HUES64 (cell line): ENCODE results near the gene PPP1R9B.

Experiments used
- H3K27ac ChIP-seq: 2 replicates; pipeline ENCODE4 v1.7.0; 2013; ENCODE audit warnings: low read depth, low read length, inconsistent platforms
- H3K27me3 ChIP-seq: 2 replicates; pipeline ENCODE4 v1.6.1; 2013; ENCODE audit warnings: mild to moderate bottlenecking, low read length; ENCODE audit not compliant: insufficient read depth
- H3K36me3 ChIP-seq: 2 replicates; pipeline ENCODE4 v1.6.1; 2013; ENCODE audit warnings: mild to moderate bottlenecking, low read length; ENCODE audit not compliant: insufficient read depth
- H3K4me1 ChIP-seq: 2 replicates; pipeline ENCODE4 v1.6.1; 2013; ENCODE audit warnings: mild to moderate bottlenecking, low read length, moderate library complexity; ENCODE audit not compliant: insufficient read depth
- H3K4me3 ChIP-seq: 2 replicates; pipeline ENCODE4 v1.5.1; 2013; ENCODE audit warnings: mild to moderate bottlenecking, low read length, moderate library complexity
- H3K9ac ChIP-seq: 2 replicates; pipeline ENCODE4 v1.6.1; 2013; ENCODE audit warnings: mild to moderate bottlenecking, low read depth, low read length
- H3K9me3 ChIP-seq: 2 replicates; pipeline ENCODE4 v1.6.1; 2013; ENCODE audit warnings: low read depth, low read length; ENCODE audit not compliant: insufficient read depth
- WGBS: fragments of 150-250, 120-280 bp; methylation state at CpG from one replicate; pipeline ENCODE4 v1.1.7; 2013; ENCODE audit warnings: missing lambda C conversion rate; 5-methylcytosine and 5-hydroxymethylcytosine counted together

The PPP1R9B gene

DNA sequence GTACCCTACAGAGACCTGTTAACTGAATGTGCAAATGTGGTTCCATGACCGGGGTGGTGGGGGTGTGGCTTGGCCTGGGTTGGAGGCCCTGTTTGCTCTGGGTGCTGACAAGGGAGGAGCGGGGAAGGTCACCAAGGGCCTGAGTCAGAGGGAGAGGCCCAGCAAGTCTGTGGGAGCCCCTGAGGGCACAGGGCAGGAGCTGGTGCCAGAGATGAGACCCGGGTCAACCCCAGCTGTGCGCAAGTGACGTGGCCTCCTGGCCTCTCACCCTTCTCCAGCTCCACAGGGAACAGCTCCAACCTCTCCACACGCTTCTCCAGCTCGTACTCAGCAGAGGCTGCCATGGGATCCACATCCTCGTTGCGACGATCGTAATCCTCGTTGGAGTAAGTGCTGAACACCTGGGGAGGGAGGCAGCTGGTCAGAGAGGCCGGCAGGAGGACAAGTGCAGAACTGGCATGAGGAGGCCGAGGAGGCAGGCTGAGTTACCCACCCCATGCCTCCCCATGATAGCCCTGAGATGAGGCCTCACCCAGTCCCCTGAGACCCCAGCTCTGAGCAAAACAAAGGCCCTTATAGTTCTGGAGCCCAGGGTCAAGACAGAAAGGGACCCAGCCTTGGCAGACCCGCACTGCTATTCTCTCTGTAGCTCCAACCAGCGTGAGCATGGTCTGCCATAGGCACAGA lies 5.5 kb downstream of the PPP1R9B start:
- H3K27me3 ChIP-seq, result peaks cover 10% of the 10 kb centered on the region
- no peak overlapping the region for H3K4me3 ChIP-seq
- H3K27ac ChIP-seq, result no peak overlapping the region
- no peaks in the 10 kb centered on the region for H3K9me3 ChIP-seq
- H3K36me3 ChIP-seq, result peaks cover 40% of the 10 kb centered on the region; the same call in 1 of the 2 replicates
- 93% methylated on average over 16 of the region's 16 CpGs for WGBS
- no peak overlapping the region for H3K9ac ChIP-seq
- H3K4me1 ChIP-seq, result 0 out of 2 replicates have a peak, but pooled peaks cover 8% of the 10 kb centered on the region

DNA sequence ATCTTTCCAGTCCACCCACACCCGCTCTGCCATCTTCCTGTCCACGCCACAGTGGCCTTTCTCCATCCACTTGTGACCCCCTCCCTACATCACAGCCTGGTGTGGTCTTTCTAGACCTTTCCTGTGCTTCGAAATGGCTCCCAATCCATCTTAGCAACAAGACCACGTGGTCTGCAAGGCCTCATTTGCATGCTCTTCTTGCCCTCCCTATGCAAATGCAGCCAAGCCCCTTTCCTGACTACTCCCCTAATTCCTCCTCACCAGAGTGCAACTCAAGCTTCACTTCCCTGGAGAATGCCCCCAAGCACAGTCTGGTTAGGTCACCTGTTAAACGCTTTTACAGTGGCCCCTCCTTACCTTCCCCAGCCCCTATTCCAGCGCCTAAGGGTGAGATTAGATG lies 6.1 kb downstream of the PPP1R9B start:
- peaks cover 44% of the 10 kb centered on the region; the same call in 1 of the 2 replicates for H3K36me3 ChIP-seq

DNA sequence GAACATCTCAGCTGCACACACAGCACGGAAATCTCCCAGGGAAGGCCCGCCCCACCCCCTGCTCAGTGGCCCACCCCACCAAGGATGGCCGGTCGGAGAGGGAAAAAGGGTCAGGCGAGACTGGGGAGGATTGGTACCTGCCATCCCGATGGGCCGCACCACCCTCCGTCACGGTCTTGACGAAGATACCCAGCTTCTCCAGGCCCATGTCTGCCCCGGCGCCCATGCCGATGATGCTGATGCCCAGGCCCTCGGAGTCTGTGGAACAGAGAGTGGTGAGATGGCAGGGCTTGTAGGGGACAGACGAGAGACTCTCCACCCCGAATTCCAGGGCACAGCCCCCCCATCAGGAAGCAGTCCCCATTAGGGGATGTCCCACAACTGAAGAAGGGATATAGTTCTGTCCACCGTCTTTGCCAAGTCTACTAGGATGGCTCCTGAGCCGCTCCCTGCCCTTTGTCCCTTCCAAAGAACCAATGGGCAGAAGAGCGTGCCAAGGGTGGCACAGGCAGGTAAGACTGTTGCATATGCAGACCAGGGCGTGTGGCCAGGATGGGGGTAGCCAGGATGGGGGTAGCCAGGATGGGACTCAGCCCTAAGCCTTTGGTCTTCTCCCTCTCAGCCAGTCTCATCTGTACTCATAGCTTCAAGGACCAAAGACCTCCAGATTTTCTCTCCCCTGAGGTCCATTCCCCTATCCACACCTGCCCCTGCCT lies 6.9 kb downstream of the PPP1R9B start:
- 0 out of 2 replicates have a peak, but pooled peaks cover 7% of the 10 kb centered on the region for H3K4me1 ChIP-seq
- H3K4me3 ChIP-seq, result no peak overlapping the region
- H3K27me3 ChIP-seq, result no peaks in the 10 kb centered on the region; the same call in 1 of the 2 replicates
- no peak overlapping the region for H3K27ac ChIP-seq
- H3K36me3 ChIP-seq, result peaks cover 52% of the 10 kb centered on the region
- 96% methylated on average over 20 of the region's 20 CpGs for WGBS
- H3K9ac ChIP-seq, result no peak overlapping the region
- H3K9me3 ChIP-seq, result no peaks in the 10 kb centered on the region

More for the DNA sequence above, 6.1 kb downstream of the PPP1R9B start:
- WGBS, result 81% methylated on average over 6 of the region's 6 CpGs
- Histone ChIP-seq H3K27me3 (peaks cover 4% of the 10 kb centered on the region), H3K27ac (no peak overlapping the region), H3K4me1 (0 out of 2 replicates have a peak, but pooled peaks cover 8% of the 10 kb centered on the region), H3K9me3 (no peaks in the 10 kb centered on the region), H3K4me3 (no peak overlapping the region), H3K9ac (no peak overlapping the region)

DNA sequence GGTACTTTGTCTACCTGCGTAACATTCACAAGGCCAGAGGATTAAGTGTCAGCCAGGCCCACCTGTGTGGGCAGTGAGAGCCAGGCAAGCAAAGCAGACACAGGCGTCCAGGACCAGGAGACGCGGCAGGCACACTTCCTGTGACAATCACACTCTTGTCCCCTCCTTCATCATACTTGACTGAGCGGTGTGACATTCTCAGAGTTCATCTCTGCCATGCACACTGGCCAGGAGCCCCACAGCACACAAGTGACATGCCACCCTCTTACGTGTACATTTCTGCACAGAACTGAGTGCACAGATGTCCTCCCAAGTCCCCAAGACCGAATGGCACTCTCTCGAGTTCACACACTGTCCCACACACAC lies 8.7 kb downstream of the PPP1R9B start:
- Histone ChIP-seq H3K27me3 (no peaks in the 10 kb centered on the region), H3K4me1 (no peaks in the 10 kb centered on the region), H3K9me3 (no peaks in the 10 kb centered on the region), H3K9ac (no peak overlapping the region), H3K27ac (no peak overlapping the region), H3K4me3 (no peak overlapping the region), H3K36me3 (peaks cover 66% of the 10 kb centered on the region)
- 96% methylated on average over 8 of the region's 8 CpGs for WGBS

DNA sequence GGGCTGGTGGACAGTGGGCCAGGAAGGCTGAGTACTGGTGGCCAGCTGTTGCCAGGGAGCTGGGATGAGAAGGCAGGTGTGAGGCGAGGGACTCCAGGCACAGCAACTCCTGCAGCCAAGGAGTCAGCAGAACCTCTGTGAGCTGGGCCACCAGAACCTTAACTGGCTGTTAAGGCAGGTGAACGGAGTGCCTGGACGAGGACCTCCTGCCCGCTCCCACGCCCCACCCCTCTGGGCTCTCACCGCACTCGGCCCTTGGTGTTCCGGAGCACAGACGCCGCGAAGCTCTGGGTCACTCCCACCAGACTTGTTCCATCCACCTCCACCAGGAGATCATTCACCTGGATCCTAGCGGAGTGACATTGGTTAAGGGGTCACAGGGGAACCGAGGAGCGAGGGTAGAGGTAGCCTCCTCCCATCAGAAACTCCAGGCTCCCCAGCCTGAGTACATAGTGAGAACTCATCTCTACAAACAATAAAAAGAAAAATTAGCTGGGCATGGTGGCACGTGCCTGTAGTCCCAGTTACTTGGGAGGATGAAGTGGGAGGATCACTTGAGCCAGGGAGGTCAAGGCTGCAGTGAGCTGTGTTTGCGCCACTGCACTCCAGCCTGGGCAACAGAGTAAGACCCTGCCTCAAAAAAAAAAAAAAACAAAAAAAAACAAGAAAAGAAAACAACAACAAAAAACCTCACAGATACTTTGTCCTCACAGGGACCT lies 9.3 kb downstream of the PPP1R9B start:
- no peak overlapping the region for H3K9ac ChIP-seq
- no peak overlapping the region for H3K27ac ChIP-seq
- no peaks in the 10 kb centered on the region for H3K4me1 ChIP-seq
- H3K9me3 ChIP-seq, result no peaks in the 10 kb centered on the region
- H3K36me3 ChIP-seq, result peaks cover 66% of the 10 kb centered on the region
- no peak overlapping the region for H3K4me3 ChIP-seq
- 96% methylated on average over 16 of the region's 16 CpGs for WGBS
- H3K27me3 ChIP-seq, result no peaks in the 10 kb centered on the region

DNA sequence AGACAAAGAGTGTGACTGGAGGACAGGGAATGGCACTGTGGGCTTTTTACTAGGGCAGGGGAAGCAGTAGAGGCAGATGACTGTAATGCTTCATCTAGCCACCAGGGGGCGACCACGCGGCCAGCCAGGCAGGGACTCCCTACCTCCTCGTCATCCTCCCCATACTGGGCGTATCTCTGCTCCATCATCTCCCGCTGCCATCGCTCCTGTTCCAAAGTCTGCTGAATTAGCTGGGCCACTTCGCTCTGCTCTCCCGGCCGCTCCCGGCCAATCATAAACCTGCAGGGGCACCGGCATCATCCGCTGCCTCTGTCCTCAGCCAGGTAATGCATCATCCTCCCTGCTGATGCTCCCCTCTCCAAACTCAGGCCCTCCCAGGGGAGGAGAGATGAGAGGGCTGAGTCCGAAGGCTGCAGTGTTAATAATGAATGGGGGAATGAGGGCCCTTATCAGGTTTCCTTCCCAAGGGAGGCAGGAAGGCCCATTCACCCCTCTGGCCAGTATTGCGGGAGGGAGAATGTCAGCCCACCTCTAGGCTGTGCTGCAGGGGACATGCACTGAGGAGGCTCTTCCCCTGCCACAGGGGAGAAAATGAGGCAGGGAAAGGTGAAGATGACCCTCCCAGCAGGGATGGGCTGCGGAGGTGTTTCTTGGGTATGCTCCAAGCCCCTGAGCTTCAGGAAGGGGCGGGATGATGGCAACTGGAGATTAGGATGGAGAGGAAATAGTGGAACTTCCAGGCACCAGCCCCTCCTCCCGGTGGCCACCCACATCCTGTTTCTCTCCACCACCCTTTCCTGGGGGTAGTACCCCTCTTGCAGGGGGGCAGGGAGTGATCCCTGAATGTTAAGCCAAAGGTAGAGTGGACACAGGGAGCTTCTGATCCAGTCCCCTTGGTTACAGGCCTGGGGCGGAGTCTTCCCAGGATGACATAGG lies 10.3 kb downstream of the PPP1R9B start:
- Histone ChIP-seq H3K27ac (no peak overlapping the region), H3K4me1 (no peaks in the 10 kb centered on the region), H3K4me3 (no peak overlapping the region), H3K27me3 (no peaks in the 10 kb centered on the region), H3K9me3 (no peaks in the 10 kb centered on the region), H3K36me3 (peaks cover 69% of the 10 kb centered on the region), H3K9ac (no peak overlapping the region)
- 39% methylated on average over 19 of the region's 19 CpGs for WGBS

DNA sequence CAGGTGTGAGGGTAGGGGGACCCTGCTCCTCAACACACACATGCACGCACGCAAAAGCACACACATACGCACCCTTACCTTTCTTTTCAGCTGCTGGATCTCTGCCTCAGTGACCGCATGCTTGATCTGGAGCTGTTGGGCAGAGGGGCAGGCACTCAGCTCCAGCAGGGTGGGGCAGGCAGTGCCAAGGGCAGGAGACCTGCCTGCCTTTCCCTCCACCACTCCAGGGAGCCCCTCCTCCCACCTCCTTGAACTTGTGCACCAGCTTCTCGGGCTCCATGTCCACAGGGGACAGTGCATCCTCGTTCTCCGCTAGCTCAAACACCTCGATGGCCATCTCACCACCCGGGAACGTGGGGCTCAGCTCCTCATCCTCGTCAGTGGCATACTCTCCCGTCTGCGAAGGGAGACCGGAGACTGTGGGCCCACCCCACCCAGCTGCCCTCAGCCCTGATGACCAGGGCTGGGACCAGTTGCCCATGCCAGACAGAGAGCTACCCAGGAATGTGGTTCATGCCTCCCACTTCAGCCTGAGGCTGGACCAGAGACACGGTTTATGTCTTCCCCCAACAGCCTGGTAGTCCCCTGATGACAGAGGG lies 11.2 kb downstream of the PPP1R9B start:
- Histone ChIP-seq H3K4me1 (peaks cover 6% of the 10 kb centered on the region; the same call in 1 of the 2 replicates), H3K36me3 (peaks cover 64% of the 10 kb centered on the region), H3K4me3 (no peak overlapping the region), H3K9ac (no peak overlapping the region), H3K9me3 (no peaks in the 10 kb centered on the region), H3K27ac (no peak overlapping the region), H3K27me3 (no peaks in the 10 kb centered on the region)
- WGBS, result 92% methylated on average over 15 of the region's 15 CpGs

DNA sequence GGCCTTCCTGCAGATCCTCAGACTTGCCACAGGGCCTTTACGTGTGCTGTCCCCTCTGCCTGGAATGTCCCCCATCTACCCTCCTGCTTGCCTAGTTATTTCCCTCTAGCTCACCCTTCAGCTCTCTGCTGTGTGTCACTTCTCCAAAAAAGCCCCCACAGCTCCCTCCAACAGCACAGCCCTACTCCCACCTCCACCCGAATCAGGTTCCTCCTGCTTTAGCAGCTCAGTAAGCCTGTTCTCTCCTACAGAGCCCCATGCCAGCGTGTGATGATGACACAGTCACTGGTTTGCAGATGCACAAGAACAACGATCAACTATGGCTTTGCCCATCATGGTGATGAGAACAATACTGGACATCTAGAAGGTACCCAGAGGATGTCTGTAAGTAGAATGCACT lies 13.4 kb downstream of the PPP1R9B start:
- Histone ChIP-seq H3K27me3 (no peaks in the 10 kb centered on the region; the same call in 1 of the 2 replicates), H3K9me3 (no peaks in the 10 kb centered on the region), H3K4me1 (peaks cover 22% of the 10 kb centered on the region), H3K9ac (no peak overlapping the region), H3K36me3 (peaks cover 47% of the 10 kb centered on the region), H3K27ac (no peak overlapping the region), H3K4me3 (no peak overlapping the region)
- 93% methylated on average over 4 of the region's 4 CpGs for WGBS

DNA sequence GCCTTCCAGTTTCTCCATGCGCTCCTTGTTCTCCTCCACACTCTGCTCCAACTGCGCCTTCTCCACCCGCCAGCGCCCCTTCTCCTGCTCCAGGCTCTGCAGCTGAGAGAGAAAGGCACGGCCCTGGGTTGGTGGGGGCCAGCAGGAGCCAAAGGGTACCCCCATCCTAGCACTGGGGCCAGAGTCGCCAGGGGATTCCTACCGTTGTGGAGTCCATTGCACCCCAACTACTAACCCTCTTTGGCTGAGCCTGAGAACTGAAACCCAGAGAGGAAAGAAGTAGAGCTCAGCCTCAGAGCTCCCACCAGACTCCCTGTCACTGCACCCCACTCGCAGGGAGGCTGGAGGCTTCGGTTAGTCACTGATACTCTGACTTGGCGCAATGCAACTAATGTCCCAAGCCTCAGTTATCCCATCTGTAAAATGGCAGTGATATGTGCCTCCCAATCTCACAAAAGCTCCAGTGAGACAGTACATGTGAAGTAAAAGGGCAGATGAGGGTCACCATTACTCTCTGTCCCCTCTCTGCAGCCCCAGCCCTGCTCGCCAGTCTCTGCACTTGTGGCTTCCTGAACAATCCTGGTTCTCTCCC lies 14.3 kb downstream of the PPP1R9B start:
- Histone ChIP-seq H3K36me3 (peaks cover 40% of the 10 kb centered on the region), H3K27me3 (peaks cover 3% of the 10 kb centered on the region), H3K4me1 (peaks cover 22% of the 10 kb centered on the region), H3K4me3 (no peak overlapping the region), H3K9ac (no peak overlapping the region), H3K9me3 (no peaks in the 10 kb centered on the region), H3K27ac (no peak overlapping the region)
- 94% methylated on average over 11 of the region's 11 CpGs for WGBS
